Mesodermal cell (in vitro differentiated cells): ENCODE measurements around the gene TSSC4.

Experiments
- H3K27ac ChIP-seq: 2 replicates; pipeline ENCODE4 v1.7.0; 2013; ENCODE audit warnings: mild to moderate bottlenecking, low read depth, low read length, moderate library complexity; ENCODE audit not compliant: severe bottlenecking
- H3K36me3 ChIP-seq: 2 replicates; pipeline ENCODE4 v1.7.1; 2013; ENCODE audit warnings: mild to moderate bottlenecking, low read length, moderate library complexity; ENCODE audit not compliant: control insufficient read depth, insufficient read depth
- H3K4me1 ChIP-seq: one replicate; pipeline ENCODE4 v1.7.1; 2013; ENCODE audit warnings: mild to moderate bottlenecking, low read length; ENCODE audit not compliant: insufficient read depth, control insufficient read depth, poor library complexity, severe bottlenecking
- H3K4me3 ChIP-seq: 2 replicates; pipeline ENCODE4 v1.7.0; 2013; ENCODE audit warnings: low read length, control low read depth, mild to moderate bottlenecking; ENCODE audit not compliant: insufficient read depth, poor library complexity, severe bottlenecking; ENCODE audit errors: extremely low read depth
- H3K9me3 ChIP-seq: 2 replicates; pipeline ENCODE4 v1.7.1; 2013; ENCODE audit warnings: mild to moderate bottlenecking, low read length, moderate library complexity; ENCODE audit not compliant: control insufficient read depth
- WGBS, 2 experiments: methylation state at CpG; one replicate each; pipeline ENCODE4 v1.1.5; 2013; ENCODE audit warnings: missing lambda C conversion rate in 2 of 2; ENCODE audit not compliant: insufficient coverage in 2 of 2; 5-methylcytosine and 5-hydroxymethylcytosine counted together

The TSSC4 gene

DNA sequence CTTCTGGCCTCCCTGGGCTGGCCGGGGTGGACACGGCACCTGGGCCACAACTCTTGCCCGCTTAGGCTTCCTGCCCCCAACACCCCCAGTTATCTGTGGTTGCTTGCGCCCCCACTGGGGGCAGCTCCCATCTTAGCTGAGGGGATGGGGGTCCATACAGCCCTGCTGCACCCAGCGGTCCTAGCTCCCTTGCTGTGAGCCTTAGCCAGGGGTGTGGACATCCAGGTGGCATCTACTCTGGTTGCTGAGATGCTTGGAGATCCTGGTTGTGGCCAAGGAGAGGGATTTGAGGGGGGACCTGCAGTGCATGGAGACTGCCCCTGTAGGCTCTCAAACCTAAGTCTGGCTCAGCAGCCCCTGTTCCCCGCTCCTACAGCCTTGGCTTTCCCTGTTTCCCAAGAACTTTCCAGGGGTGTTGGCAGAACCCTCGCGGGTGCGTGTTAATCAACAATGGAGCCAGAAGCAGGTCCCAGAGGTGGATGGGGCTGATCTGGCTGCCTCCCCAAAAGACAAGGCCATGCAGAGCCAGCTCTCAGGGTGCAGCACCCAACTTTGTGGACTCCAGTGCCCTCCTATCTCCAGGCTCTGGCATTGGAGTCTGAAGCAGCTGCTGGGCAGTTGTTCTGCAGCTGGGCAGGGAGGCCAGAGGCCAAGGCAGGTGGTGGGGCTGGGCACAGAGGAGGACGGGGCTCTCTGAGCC, 47.6 kb downstream of the TSSC4 start:
- 76 to 96% methylated on average over 6 to 9 of the region's 10 CpGs for WGBS, 2 experiments
- H3K9me3 ChIP-seq: no peaks in the 10 kb centered on the region

DNA sequence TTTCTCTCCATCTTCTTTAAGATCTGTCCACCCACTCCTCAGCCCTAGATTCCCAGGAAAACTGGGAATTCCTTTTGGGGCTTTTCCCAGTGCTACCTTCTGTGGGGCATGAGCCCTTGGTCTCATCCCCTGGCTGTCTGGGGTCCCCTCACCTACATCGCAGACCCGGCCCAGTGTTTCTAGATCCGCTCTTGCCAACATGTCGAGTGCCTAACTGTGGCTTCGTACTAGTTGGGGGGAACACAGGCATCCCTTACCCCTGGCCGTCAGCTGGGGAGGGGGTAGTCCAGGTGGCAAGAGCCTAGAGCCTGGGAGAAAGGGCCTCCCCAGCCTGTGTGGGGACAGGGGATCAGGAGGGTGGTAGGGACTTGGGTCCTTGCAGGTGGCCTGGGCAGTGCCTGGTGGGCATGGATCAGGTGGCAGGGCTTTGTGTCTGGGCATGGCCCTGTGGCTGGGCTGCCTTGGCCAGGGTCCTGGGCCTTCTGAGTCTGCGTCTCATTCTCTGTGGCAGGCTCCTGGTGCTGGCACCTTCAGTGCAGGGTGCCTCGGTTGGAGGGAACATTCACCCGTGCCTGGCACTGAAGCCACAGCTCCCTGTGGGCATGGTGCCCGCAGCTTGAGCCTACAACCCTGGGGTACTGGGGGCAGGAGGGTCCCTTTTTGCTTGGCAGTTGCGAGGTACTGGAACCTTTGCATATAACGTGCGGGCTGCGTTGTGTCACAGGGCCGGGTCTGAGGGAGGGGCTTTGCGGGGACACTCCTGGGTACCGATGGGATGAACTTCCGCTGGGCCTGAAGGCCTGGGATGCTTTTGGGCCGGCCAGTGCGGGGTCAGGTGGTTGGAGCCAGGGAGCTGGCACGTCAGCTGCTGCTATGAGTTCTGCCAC, 48.4 kb downstream of the TSSC4 start:
- no peaks in the 10 kb centered on the region for H3K9me3 ChIP-seq
- WGBS, 2 experiments: 86 to 88% methylated on average over 17 to 20 of the region's 21 CpGs
- no peak overlapping the region for H3K4me3 ChIP-seq
- H3K4me1 ChIP-seq: no peaks in the 10 kb centered on the region
- no peaks in the 10 kb centered on the region for H3K36me3 ChIP-seq
- H3K27ac ChIP-seq: no peak overlapping the region

More for the DNA sequence above, 47.6 kb downstream of the TSSC4 start:
- H3K4me1 ChIP-seq: no peaks in the 10 kb centered on the region
- no peak overlapping the region for H3K4me3 ChIP-seq
- H3K36me3 ChIP-seq: no peaks in the 10 kb centered on the region
- no peak overlapping the region for H3K27ac ChIP-seq

DNA sequence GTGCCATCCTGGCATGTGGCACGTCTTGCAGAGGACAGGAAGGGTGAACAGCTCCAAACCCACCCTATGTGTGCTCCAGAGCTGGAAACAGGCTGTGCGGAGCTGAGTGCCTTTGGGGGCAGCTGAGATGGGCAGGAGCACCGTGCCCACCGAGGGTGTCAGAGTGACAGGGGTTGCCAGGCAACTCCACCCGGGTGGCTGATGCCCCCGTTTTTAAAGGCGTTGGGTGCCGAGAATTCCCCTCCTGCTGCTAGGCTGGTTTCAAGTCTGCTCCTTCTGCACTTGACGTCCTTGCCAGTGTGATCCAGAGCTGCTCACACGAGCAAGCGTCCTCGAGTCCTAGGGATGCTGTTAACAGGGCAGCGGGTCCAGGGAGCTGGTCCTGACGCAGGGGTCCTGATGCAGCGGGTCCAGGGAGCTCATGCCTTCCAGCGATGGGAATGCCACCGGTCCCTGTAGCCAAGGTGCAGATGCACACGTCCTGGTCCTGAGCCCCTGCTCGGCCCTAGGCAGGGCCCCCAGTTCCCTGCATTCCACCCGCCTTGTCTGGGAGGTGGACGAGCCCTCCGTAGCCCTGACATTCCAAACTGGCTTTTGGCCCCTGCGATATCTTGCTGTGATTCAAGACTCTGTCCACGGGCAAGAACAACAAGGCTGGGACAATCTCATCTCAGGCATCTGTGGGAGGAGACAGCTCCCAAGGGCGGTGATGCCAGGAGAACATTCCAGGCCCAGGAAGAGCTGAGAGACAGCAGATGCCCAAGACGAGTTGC, 49.2 kb downstream of the TSSC4 start:
- no peaks in the 10 kb centered on the region for H3K4me1 ChIP-seq
- H3K4me3 ChIP-seq: no peak overlapping the region
- H3K27ac ChIP-seq: no peak overlapping the region
- WGBS, 2 experiments: 80 to 87% methylated on average over 24 to 26 of the region's 26 CpGs
- no peaks in the 10 kb centered on the region for H3K9me3 ChIP-seq
- H3K36me3 ChIP-seq: no peaks in the 10 kb centered on the region

DNA sequence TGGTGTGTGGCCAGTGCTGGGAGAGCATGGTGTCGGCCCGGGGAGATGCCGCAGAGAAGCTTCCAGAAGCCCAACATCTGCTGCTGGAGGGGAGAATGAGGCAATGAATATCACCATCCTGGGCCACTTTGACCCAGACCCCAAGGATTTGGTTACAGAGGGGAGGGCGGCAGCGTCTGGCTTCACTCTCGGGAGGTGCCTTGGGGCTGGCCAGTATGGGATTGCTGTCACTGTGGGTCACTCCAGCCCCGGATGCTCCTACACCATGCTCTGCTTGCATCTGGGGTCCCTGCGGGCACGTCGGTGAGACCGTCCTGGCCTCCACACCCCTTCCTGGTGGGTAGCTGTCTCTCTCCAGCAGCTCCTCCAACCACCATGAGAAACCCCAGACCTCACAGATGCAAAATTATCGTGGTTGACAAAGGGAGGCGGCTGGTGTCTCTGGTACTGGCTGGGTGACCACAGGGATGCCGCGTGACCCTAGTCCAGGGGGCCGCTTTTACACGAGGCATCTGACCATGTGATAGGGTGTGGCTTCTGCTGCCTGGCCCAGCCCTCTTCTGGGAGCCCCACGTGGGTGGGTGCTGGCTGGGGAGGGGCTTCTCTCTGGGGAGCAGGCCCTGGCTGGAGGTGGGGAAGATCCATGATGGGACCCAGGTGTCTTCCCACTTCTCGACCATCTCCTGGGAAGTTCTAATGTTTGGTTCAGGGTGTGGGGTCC, 49.9 kb downstream of the TSSC4 start:
- Histone ChIP-seq H3K36me3 (no peaks in the 10 kb centered on the region), H3K4me1 (no peaks in the 10 kb centered on the region), H3K9me3 (no peaks in the 10 kb centered on the region), H3K4me3 (no peak overlapping the region), H3K27ac (no peak overlapping the region)
- WGBS, 2 experiments: 86 to 95% methylated on average over 16 to 18 of the region's 19 CpGs

DNA sequence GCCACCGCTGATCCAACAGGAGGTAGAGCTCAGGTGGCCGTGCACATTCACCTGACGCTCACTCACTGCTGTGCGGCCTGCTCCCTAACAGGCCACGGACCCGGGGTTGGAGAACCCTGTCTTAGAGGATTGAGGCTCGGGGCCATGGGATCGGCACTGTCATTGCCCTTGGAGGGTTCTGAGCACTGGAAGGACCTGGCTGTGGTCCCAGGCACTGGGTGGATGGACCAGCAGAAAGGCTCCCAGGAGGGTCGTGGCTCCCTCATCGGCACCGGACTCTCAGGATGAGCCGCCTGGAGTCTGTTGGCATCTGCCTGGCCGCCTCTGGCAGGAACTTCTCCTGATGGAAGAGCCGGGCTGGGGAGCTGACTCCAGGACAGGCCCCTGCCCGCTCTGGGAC, 50.8 kb downstream of the TSSC4 start:
- Histone ChIP-seq H3K36me3 (no peaks in the 10 kb centered on the region), H3K4me1 (no peaks in the 10 kb centered on the region), H3K4me3 (no peak overlapping the region), H3K27ac (no peak overlapping the region), H3K9me3 (no peaks in the 10 kb centered on the region)
- 91 to 96% methylated on average over 15 of the region's 15 CpGs for WGBS, 2 experiments

DNA sequence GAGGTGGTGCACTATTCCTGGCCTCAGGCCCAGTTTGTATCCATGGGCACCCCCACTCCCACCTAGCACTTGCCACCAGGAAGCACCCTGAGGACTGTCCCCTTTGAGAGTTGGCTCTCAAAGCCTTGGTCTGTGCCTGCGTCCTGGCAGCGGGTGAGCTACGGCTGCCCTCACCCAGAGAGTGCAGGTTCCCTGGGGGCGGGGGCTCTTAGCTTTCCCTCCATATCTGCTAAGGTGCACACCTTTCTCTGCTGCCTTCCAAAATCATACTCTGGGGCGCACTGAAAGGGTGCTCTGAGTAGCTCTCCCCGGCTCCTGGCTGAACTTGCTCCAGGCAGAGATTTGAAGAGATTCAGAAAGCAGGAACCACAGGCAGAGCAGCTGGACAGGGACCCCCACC, 51.4 kb downstream of the TSSC4 start:
- H3K4me3 ChIP-seq: no peak overlapping the region
- 76 to 77% methylated on average over 6 of the region's 6 CpGs for WGBS, 2 experiments
- no peak overlapping the region for H3K27ac ChIP-seq

DNA sequence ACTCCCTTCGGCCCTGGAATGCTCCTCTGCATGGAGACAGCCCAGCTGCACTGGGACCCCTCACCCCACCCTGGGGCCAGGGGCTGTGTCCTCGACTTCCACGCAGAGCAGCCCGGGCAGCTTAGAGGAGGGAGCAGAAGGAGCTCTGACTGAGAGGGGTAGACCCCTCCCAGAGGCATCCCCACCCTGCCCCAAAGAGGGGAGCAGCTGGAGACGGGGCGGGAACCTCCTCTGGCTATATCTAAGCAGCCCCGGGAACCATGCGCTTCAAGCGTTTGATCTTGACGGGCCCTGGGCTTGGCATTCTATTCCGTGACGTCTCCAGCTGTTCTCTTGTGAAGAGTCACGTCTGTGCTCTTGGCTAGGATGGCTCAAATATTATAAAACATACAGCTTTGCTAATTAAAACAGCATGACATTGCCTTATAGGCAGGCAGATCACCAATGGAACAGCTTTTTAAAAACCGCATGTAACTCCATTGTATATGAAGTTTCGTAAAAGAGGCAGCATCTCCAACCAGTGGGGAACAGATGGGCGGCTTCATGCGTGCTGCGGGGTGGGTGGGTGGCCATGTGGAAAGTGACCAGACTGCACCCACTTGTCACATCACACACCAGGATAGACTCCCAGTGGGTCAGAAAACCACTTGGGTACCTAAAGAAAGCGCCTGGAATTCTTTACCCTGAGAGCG, 51.9 kb downstream of the TSSC4 start:
- no peak overlapping the region for H3K27ac ChIP-seq
- H3K4me1 ChIP-seq: no peaks in the 10 kb centered on the region
- 51 to 63% methylated on average over 14 to 16 of the region's 20 CpGs for WGBS, 2 experiments
- H3K4me3 ChIP-seq: no peak overlapping the region
- H3K36me3 ChIP-seq: no peaks in the 10 kb centered on the region
- H3K9me3 ChIP-seq: no peaks in the 10 kb centered on the region

More for the DNA sequence above, 51.4 kb downstream of the TSSC4 start:
- Histone ChIP-seq H3K9me3 (no peaks in the 10 kb centered on the region), H3K4me1 (no peaks in the 10 kb centered on the region), H3K36me3 (no peaks in the 10 kb centered on the region)

DNA sequence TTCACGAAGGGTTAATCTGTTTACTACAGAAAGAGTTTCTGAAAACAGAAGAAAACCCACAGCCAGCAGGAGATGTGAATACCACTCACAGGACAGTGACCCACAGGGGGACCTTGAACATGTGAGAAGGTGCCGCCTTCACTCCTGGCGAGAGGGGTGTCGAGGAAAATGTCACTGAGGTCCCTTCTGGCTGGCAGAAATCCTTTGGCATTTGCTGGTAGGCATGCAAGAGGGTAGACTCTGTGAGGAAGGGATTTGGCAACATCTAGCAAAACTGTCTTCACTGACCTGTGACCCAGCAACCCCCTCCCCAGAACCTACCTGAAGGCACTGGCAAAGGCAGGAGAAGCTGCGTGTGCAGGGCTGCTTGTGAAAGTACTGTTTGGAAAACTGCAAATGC, 52.9 kb downstream of the TSSC4 start:
- H3K4me3 ChIP-seq: no peak overlapping the region
- WGBS, 2 experiments: 89 to 93% methylated on average over 4 to 5 of the region's 5 CpGs
- H3K9me3 ChIP-seq: no peaks in the 10 kb centered on the region
- no peak overlapping the region for H3K27ac ChIP-seq
- no peaks in the 10 kb centered on the region for H3K4me1 ChIP-seq
- H3K36me3 ChIP-seq: no peaks in the 10 kb centered on the region
